PFSK-1 (cell line): ENCODE measurements around the gene C2orf81.

Source experiments
- FOXP2 ChIP-seq: optimal IDR thresholded peaks from 2 replicates; pipeline ENCODE3; 2011; ENCODE audit warnings: borderline replicate concordance, control low read depth, inconsistent platforms; ENCODE audit not compliant: insufficient read depth; ENCODE audit errors: extremely low read length, extremely low read depth
- POLR2AphosphoS5 ChIP-seq: IDR thresholded peaks from 2 replicates; pipeline ENCODE4 v1.6.1; 2012; ENCODE audit warnings: low read depth, mild to moderate bottlenecking, control low read depth, low read length, moderate library complexity
- SIN3A ChIP-seq: IDR thresholded peaks from 2 replicates; pipeline ENCODE4 v1.6.1; 2012; ENCODE audit warnings: mild to moderate bottlenecking, low read length, moderate library complexity, borderline replicate concordance; ENCODE audit not compliant: insufficient read depth
- TAF1 ChIP-seq: IDR thresholded peaks from 2 replicates; pipeline ENCODE4 v1.6.1; 2012; ENCODE audit warnings: low read length, control low read depth, borderline replicate concordance; ENCODE audit not compliant: insufficient read depth
- TF ChIP-seq, protein P1 (sequence below), 2 experiments: IDR thresholded peaks; 2 replicates each; pipeline versions ENCODE4 v1.6.1 to v1.8.0; 2011 to 2012; ENCODE audit warnings: low read depth in 2 of 2, low read length in 2 of 2, control low read depth in 1 of 2, inconsistent platforms in 1 of 2, mild to moderate bottlenecking in 1 of 2, moderate library complexity in 1 of 2; ENCODE audit not compliant: insufficient read depth in 1 of 2

DNA sequence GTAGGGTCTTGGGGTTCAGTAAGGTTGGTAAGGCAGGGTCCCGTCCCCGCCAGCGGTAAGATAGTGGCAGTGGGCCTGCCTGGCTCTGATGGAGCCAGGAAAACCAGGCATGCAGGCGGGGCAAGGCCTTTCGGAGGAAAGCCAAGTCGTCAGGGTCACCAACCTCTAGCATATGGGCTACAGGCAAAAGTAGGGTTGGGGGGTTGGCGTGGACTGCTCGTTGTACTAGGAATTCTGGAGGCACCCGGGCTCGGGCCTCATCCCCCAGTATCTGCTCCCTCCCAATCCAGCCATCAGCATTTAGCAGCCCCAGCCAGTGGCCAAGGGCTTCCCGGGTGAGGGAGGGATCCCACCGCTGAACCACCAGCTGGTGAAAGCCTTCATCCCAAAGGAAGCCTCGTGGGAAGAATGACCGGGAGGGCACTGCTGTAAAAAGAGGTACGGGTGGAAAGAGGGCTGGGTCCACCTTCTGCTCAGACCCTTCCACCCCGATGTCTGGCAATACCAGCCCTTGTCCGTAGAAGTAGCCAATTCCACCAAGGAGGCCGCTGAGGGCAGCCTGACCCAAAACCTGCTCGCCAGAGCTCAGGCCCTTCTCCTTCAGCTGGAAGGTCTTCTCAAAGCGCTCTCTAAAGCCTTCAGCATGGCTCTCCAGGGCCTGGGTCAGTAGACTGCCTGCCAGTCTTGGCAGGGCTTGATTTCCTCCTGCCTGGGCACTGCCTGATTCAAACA, 40.8 kb upstream of the C2orf81 start:
- no peak for TF ChIP-seq POLR2AphosphoS5
- TF ChIP-seq TAF1: no peak
- no peak for TF ChIP-seq SIN3A
- TF ChIP-seq, protein P1, sequence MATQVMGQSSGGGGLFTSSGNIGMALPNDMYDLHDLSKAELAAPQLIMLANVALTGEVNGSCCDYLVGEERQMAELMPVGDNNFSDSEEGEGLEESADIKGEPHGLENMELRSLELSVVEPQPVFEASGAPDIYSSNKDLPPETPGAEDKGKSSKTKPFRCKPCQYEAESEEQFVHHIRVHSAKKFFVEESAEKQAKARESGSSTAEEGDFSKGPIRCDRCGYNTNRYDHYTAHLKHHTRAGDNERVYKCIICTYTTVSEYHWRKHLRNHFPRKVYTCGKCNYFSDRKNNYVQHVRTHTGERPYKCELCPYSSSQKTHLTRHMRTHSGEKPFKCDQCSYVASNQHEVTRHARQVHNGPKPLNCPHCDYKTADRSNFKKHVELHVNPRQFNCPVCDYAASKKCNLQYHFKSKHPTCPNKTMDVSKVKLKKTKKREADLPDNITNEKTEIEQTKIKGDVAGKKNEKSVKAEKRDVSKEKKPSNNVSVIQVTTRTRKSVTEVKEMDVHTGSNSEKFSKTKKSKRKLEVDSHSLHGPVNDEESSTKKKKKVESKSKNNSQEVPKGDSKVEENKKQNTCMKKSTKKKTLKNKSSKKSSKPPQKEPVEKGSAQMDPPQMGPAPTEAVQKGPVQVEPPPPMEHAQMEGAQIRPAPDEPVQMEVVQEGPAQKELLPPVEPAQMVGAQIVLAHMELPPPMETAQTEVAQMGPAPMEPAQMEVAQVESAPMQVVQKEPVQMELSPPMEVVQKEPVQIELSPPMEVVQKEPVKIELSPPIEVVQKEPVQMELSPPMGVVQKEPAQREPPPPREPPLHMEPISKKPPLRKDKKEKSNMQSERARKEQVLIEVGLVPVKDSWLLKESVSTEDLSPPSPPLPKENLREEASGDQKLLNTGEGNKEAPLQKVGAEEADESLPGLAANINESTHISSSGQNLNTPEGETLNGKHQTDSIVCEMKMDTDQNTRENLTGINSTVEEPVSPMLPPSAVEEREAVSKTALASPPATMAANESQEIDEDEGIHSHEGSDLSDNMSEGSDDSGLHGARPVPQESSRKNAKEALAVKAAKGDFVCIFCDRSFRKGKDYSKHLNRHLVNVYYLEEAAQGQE (IDR thresholded peaks at IDR 0.05; ENCODE audit: insufficient read depth in 1 of 2, low read depth in 2 of 2, low read length in 2 of 2): no peak
- TF ChIP-seq FOXP2: no peak
